HepG2 (cell line): ENCODE data around the gene NDRG3. TPM values are rescaled to one million over a fixed set of nuclear protein-coding genes. Genes with fewer than 3 reads are reported as not detected.

Source experiments
- RFXANK ChIP-seq: IDR thresholded peaks from 2 replicates; pipeline ENCODE4 v1.6.1; 2016
- TBX2 ChIP-seq: sonication (generic); formaldehyde crosslinking; IDR thresholded peaks from 2 replicates; pipeline ENCODE4 v1.5.0; 2020; ENCODE audit warnings: missing genetic modification reagents, mild to moderate bottlenecking, borderline replicate concordance
- TOPORS ChIP-seq: sonication (generic); formaldehyde crosslinking; IDR thresholded peaks from 2 replicates; pipeline ENCODE4 v1.8.0; 2023; ENCODE audit warnings: mild to moderate bottlenecking, missing genetic modification reagents
- ZNF484 ChIP-seq: sonication (generic); formaldehyde crosslinking; IDR thresholded peaks from 2 replicates; pipeline ENCODE4 v1.5.1; 2020; ENCODE audit warnings: mild to moderate bottlenecking, low read depth, missing genetic modification reagents, borderline replicate concordance
- ZSCAN31 ChIP-seq: sonication (generic); formaldehyde crosslinking; IDR thresholded peaks from 2 replicates; pipeline ENCODE4 v1.5.0; 2020; ENCODE audit warnings: low read depth, mild to moderate bottlenecking, missing genetic modification reagents
- polyA plus RNA-seq, 8 experiments: library from polyadenylated mRNA; depleted of rRNA in 3 of 8; stranded (reverse) in 7 of 8; unstranded in 1 of 8; fragments of >200 nt; fragmentation: Illumina TruSeq in 4 of 8; extraction: Trizol in 4 of 8; gene quantifications; 2 replicates each; pipeline versions ENCODE4 v1.2.1 to v1.2.3, GENCODE V29; 2011 to 2016; ENCODE audit warnings: low read depth in 4 of 8, missing spikeins in 1 of 8, mixed read lengths in 1 of 8; ENCODE audit not compliant: insufficient read depth in 1 of 8
- total RNA-seq, 5 experiments: library from RNA; depleted of rRNA; stranded (reverse); fragments of >200 nt; fragmentation: Illumina TruSeq; extraction: Trizol; gene quantifications; 2 replicates each; pipeline ENCODE4 v1.2.3, GENCODE V29; 2016; ENCODE audit warnings: low read depth in 1 of 5
- TF ChIP-seq, protein P1 (sequence below): sonication (generic); formaldehyde crosslinking; IDR thresholded peaks from 2 replicates; pipeline ENCODE4 v1.4.0; 2020; ENCODE audit warnings: missing genetic modification reagents, mild to moderate bottlenecking, borderline replicate concordance
- TF ChIP-seq, protein P2 (sequence below): sonication (generic); formaldehyde crosslinking; IDR thresholded peaks from 2 replicates; pipeline ENCODE4 v1.4.0; 2020; ENCODE audit warnings: low read depth, mild to moderate bottlenecking, missing genetic modification reagents
- TF ChIP-seq, protein P3 (sequence below): sonication (generic); formaldehyde crosslinking; IDR thresholded peaks from 2 replicates; pipeline ENCODE4; 2020; ENCODE audit warnings: missing genetic modification reagents, mild to moderate bottlenecking, borderline replicate concordance
- TF ChIP-seq, protein P4 (sequence below): sonication (generic); formaldehyde crosslinking; conservative IDR thresholded peaks from 2 replicates; pipeline ENCODE4 v1.4.0; 2020; ENCODE audit warnings: mild to moderate bottlenecking, missing genetic modification reagents, moderate library complexity
- TF ChIP-seq, protein P5 (sequence below): sonication (generic); formaldehyde crosslinking; IDR thresholded peaks from 2 replicates; pipeline ENCODE4 v1.4.0; 2020; ENCODE audit warnings: missing genetic modification reagents
- TF ChIP-seq, protein P6 (sequence below): sonication (generic); formaldehyde crosslinking; IDR thresholded peaks from 2 replicates; pipeline ENCODE4 v1.5.0; 2020; ENCODE audit warnings: missing genetic modification reagents

NDRG3 gene
- total and polyA plus RNA-seq, 2 of the 13 experiments (the other 11 are each of a cell fraction or from before 2014, with no cell fraction given) = 36.0 to 40.5 TPM

DNA sequence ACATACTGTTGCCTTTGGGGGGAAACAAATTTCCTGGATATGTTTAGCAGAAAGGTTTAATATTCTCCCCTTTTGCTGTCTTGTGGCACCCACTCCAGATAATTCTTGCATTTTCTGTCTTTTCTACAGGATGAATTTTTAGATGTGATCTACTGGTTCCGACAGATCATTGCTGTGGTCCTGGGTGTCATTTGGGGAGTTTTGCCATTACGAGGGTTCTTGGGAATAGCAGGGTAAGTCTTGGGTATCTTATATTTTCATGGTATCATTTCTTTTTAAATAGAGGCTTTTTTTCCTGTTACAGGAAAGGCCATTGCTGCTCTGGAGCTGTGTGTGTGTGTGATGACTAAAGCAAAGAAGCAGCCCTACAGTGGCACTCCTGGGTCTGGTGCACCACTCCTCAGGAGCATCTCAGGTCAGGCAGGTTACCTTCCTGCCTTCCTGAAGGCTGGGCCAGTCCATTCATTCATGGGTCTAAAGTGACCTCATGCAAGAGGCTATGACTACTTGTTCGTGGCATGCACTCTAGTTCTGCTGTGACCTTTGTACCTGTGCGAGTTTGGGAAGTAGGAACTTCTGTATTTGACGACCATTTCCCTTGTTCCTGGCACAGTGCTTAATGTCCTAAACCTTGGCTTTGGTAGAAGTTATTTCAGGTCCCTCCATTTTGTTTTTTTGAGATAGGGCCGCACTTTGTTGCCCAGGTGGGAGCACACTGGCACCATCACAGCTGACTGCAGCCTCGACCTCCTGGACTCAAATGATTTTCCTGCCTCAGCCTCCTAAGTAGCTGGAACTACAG lies 138.1 kb downstream of the NDRG3 start (continued):
- TF ChIP-seq, protein P1, sequence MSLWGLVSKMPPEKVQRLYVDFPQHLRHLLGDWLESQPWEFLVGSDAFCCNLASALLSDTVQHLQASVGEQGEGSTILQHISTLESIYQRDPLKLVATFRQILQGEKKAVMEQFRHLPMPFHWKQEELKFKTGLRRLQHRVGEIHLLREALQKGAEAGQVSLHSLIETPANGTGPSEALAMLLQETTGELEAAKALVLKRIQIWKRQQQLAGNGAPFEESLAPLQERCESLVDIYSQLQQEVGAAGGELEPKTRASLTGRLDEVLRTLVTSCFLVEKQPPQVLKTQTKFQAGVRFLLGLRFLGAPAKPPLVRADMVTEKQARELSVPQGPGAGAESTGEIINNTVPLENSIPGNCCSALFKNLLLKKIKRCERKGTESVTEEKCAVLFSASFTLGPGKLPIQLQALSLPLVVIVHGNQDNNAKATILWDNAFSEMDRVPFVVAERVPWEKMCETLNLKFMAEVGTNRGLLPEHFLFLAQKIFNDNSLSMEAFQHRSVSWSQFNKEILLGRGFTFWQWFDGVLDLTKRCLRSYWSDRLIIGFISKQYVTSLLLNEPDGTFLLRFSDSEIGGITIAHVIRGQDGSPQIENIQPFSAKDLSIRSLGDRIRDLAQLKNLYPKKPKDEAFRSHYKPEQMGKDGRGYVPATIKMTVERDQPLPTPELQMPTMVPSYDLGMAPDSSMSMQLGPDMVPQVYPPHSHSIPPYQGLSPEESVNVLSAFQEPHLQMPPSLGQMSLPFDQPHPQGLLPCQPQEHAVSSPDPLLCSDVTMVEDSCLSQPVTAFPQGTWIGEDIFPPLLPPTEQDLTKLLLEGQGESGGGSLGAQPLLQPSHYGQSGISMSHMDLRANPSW (CRISPR knock-in tag) = no peak
- no peak for TF ChIP-seq ZNF484 (CRISPR knock-in tag)
- TF ChIP-seq, protein P2, sequence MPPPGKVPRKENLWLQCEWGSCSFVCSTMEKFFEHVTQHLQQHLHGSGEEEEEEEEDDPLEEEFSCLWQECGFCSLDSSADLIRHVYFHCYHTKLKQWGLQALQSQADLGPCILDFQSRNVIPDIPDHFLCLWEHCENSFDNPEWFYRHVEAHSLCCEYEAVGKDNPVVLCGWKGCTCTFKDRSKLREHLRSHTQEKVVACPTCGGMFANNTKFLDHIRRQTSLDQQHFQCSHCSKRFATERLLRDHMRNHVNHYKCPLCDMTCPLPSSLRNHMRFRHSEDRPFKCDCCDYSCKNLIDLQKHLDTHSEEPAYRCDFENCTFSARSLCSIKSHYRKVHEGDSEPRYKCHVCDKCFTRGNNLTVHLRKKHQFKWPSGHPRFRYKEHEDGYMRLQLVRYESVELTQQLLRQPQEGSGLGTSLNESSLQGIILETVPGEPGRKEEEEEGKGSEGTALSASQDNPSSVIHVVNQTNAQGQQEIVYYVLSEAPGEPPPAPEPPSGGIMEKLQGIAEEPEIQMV (CRISPR knock-in tag) = no peak
- TF ChIP-seq, protein P3, sequence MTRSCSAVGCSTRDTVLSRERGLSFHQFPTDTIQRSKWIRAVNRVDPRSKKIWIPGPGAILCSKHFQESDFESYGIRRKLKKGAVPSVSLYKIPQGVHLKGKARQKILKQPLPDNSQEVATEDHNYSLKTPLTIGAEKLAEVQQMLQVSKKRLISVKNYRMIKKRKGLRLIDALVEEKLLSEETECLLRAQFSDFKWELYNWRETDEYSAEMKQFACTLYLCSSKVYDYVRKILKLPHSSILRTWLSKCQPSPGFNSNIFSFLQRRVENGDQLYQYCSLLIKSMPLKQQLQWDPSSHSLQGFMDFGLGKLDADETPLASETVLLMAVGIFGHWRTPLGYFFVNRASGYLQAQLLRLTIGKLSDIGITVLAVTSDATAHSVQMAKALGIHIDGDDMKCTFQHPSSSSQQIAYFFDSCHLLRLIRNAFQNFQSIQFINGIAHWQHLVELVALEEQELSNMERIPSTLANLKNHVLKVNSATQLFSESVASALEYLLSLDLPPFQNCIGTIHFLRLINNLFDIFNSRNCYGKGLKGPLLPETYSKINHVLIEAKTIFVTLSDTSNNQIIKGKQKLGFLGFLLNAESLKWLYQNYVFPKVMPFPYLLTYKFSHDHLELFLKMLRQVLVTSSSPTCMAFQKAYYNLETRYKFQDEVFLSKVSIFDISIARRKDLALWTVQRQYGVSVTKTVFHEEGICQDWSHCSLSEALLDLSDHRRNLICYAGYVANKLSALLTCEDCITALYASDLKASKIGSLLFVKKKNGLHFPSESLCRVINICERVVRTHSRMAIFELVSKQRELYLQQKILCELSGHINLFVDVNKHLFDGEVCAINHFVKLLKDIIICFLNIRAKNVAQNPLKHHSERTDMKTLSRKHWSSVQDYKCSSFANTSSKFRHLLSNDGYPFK = no peak
- TF ChIP-seq, protein P4, sequence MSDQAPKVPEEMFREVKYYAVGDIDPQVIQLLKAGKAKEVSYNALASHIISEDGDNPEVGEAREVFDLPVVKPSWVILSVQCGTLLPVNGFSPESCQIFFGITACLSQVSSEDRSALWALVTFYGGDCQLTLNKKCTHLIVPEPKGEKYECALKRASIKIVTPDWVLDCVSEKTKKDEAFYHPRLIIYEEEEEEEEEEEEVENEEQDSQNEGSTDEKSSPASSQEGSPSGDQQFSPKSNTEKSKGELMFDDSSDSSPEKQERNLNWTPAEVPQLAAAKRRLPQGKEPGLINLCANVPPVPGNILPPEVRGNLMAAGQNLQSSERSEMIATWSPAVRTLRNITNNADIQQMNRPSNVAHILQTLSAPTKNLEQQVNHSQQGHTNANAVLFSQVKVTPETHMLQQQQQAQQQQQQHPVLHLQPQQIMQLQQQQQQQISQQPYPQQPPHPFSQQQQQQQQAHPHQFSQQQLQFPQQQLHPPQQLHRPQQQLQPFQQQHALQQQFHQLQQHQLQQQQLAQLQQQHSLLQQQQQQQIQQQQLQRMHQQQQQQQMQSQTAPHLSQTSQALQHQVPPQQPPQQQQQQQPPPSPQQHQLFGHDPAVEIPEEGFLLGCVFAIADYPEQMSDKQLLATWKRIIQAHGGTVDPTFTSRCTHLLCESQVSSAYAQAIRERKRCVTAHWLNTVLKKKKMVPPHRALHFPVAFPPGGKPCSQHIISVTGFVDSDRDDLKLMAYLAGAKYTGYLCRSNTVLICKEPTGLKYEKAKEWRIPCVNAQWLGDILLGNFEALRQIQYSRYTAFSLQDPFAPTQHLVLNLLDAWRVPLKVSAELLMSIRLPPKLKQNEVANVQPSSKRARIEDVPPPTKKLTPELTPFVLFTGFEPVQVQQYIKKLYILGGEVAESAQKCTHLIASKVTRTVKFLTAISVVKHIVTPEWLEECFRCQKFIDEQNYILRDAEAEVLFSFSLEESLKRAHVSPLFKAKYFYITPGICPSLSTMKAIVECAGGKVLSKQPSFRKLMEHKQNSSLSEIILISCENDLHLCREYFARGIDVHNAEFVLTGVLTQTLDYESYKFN (CRISPR knock-in tag) = peak; percentile 87
- TF ChIP-seq, protein P5, sequence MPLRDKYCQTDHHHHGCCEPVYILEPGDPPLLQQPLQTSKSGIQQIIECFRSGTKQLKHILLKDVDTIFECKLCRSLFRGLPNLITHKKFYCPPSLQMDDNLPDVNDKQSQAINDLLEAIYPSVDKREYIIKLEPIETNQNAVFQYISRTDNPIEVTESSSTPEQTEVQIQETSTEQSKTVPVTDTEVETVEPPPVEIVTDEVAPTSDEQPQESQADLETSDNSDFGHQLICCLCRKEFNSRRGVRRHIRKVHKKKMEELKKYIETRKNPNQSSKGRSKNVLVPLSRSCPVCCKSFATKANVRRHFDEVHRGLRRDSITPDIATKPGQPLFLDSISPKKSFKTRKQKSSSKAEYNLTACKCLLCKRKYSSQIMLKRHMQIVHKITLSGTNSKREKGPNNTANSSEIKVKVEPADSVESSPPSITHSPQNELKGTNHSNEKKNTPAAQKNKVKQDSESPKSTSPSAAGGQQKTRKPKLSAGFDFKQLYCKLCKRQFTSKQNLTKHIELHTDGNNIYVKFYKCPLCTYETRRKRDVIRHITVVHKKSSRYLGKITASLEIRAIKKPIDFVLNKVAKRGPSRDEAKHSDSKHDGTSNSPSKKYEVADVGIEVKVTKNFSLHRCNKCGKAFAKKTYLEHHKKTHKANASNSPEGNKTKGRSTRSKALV (CRISPR knock-in tag) = no peak
- TF ChIP-seq, protein P6, sequence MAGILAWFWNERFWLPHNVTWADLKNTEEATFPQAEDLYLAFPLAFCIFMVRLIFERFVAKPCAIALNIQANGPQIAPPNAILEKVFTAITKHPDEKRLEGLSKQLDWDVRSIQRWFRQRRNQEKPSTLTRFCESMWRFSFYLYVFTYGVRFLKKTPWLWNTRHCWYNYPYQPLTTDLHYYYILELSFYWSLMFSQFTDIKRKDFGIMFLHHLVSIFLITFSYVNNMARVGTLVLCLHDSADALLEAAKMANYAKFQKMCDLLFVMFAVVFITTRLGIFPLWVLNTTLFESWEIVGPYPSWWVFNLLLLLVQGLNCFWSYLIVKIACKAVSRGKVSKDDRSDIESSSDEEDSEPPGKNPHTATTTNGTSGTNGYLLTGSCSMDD (CRISPR knock-in tag) = no peak
- TF ChIP-seq ZSCAN31 (CRISPR knock-in tag) = peak; percentile 40; the same call in 1 of the 2 replicates
- peak; percentile 67 for TF ChIP-seq TBX2
- TF ChIP-seq TOPORS (CRISPR knock-in tag) = no peak
- no peak for TF ChIP-seq RFXANK (CRISPR knock-in tag)
